GM23248 (cell line): ENCODE measurements around the gene PAFAH1B2. TPM values are rescaled to one million over a fixed set of nuclear protein-coding genes. Genes with fewer than 3 reads are reported as not detected.
"Not testable (repeated sequence)": the region's sequence is repeated elsewhere in the genome, so short reads cannot be mapped to it uniquely, and the experiment has no call there.

ENCODE experiments used
- DNase-seq: peaks from one replicate; pipeline ENCODE4 v3.0.0-alpha.2; 2015
- H2AFZ ChIP-seq: fragments of 200-600 bp; sonication (generic); 2 replicates; pipeline ENCODE4 v1.6.1; 2016; ENCODE audit warnings: antibody characterized with exemption
- H3F3A ChIP-seq: fragments of 200-600 bp; sonication (generic); 2 replicates; pipeline ENCODE4 v1.6.1; 2016; ENCODE audit warnings: mild to moderate bottlenecking, antibody characterized with exemption, mixed run types; ENCODE audit not compliant: insufficient read depth
- H3K27ac ChIP-seq: fragments of 200-600 bp; sonication (generic); 2 replicates; pipeline ENCODE4 v1.5.1; 2016; ENCODE audit warnings: mild to moderate bottlenecking
- H3K27me3 ChIP-seq: fragments of 200-600 bp; sonication (generic); replicated peaks from 2 replicates; pipeline ENCODE4 v1.6.1; 2016; ENCODE audit warnings: mild to moderate bottlenecking; ENCODE audit not compliant: insufficient read depth
- H3K36me3 ChIP-seq: fragments of 200-600 bp; sonication (generic); 2 replicates; pipeline ENCODE4 v1.6.1; 2016; ENCODE audit warnings: low read depth, mild to moderate bottlenecking
- H3K4me1 ChIP-seq: fragments of 200-600 bp; sonication (generic); 2 replicates; pipeline ENCODE4 v1.6.1; 2016; ENCODE audit warnings: mild to moderate bottlenecking; ENCODE audit not compliant: insufficient read depth
- H3K4me2 ChIP-seq: fragments of 200-600 bp; sonication (generic); one replicate; pipeline ENCODE4 v1.6.1; 2016; ENCODE audit warnings: mild to moderate bottlenecking; ENCODE audit not compliant: unreplicated experiment
- H3K4me3 ChIP-seq: fragments of 200-600 bp; sonication (generic); 2 replicates; pipeline ENCODE4 v1.5.1; 2016; ENCODE audit warnings: mild to moderate bottlenecking
- H3K79me2 ChIP-seq: fragments of 200-600 bp; sonication (generic); 2 replicates; pipeline ENCODE4 v1.6.1; 2016; ENCODE audit warnings: mild to moderate bottlenecking; ENCODE audit not compliant: insufficient read depth
- H3K9ac ChIP-seq: fragments of 200-600 bp; sonication (generic); 2 replicates; pipeline ENCODE4 v1.6.1; 2016; ENCODE audit warnings: mild to moderate bottlenecking
- H3K9me2 ChIP-seq: fragments of 200-600 bp; sonication (generic); 2 replicates; pipeline ENCODE4 v1.6.1; 2016; ENCODE audit warnings: mixed run types, mild to moderate bottlenecking, moderate library complexity; ENCODE audit not compliant: insufficient read depth
- H3K9me3 ChIP-seq: fragments of 200-600 bp; sonication (generic); one replicate; pipeline ENCODE4 v1.6.1; 2017; ENCODE audit warnings: low read depth
- H4K20me1 ChIP-seq: fragments of 200-600 bp; sonication (generic); 2 replicates; pipeline ENCODE4 v1.6.0; 2016; ENCODE audit not compliant: insufficient read depth
- EZH2 ChIP-seq: fragments of 200-600 bp; sonication (generic); IDR thresholded peaks from 2 replicates; pipeline ENCODE4 v1.6.1; 2018; ENCODE audit warnings: antibody characterized with exemption, mild to moderate bottlenecking; ENCODE audit not compliant: insufficient read depth, poor library complexity, severe bottlenecking
- EZH2phosphoT487 ChIP-seq: fragments of 200-600 bp; sonication (generic); IDR thresholded peaks from 2 replicates; pipeline ENCODE4 v1.6.1; 2018; ENCODE audit warnings: antibody characterized with exemption, moderate library complexity, mild to moderate bottlenecking, low read depth; ENCODE audit not compliant: insufficient read depth
- WGBS, 2 experiments: methylation state at CpG; one replicate each; pipeline ENCODE4 v1.1.6; 2015 to 2017; ENCODE audit warnings: low lambda C conversion rate in 2 of 2, low coverage in 1 of 2; ENCODE audit errors: missing lambda C conversion rate in 2 of 2; 5-methylcytosine and 5-hydroxymethylcytosine counted together
- in situ Hi-C: fragments of 300-500 bp; cut with MboI; formaldehyde crosslinking; loops from 2 replicates; pipeline ENCODE4 v1.15.0; 2020
- polyA plus RNA-seq: library from polyadenylated mRNA; unstranded; fragments of >200 nt; fragmentation: Nextera tagmentation; extraction: Ambion mirVana; gene quantifications from 2 replicates; pipeline ENCODE4 v1.2.1, GENCODE V29; 2016
- total RNA-seq: library from RNA; depleted of rRNA; stranded (reverse); fragments of >200 nt; shearing (Covaris generic); gene quantifications from 2 replicates; pipeline ENCODE4 v1.2.3, GENCODE V29; 2014

Gene PAFAH1B2
- total and polyA plus RNA-seq, 2 experiments from 2014 or later: 116 to 140 TPM

DNA sequence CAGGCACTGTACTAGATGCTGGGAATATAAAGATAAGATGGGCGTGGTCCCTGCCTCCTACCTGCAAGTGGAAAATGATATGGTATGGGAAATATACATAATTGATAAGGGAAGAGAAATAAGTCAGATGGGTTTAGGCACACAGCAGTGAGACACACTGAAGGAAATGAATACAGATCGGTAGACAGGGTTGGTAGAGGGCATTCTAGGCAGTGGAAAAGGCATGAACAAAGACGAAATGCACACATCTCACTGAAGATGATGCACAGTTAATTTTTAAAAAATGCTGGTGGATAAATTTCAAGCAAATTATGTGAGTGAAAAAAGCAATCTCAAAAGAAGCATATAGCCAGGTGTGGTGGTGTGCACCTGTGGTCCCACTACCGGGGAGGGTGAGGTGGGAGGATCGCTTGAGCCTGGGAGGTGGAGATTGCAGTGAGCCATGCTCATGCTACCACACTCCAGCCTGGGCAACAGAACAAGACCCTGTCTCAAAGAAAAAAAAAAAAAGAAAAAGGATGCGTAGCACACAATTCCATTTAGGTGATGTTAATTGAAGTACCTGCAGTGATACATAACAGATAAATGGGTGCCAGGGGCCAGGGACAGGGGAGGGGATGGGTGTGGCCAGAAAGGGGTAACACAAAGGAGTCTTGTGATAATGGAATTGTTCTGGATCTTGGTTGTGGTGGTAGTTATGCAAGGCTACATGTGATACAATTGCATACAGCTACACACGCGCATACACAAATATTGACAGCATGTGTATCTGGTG, 65.5 kb downstream of the PAFAH1B2 start:
- Histone ChIP-seq H3K36me3 (peaks cover 19% of the 10 kb centered on the region), H3F3A (peaks cover 39% of the 10 kb centered on the region)
- H3K4me2 ChIP-seq, H3K27me3 ChIP-seq, H4K20me1 ChIP-seq, DNase-seq, H3K9me2 ChIP-seq, H3K9me3 ChIP-seq, in situ Hi-C loops, H2AFZ ChIP-seq, H3K9ac ChIP-seq, H3K27ac ChIP-seq, H3K4me3 ChIP-seq, H3K79me2 ChIP-seq, H3K4me1 ChIP-seq: not testable (repeated sequence)
- 84 to 86% methylated on average over 8 of the region's 8 CpGs for WGBS, 2 experiments

- Histone ChIP-seq H3K27ac (no peak overlapping the region), H2AFZ (no peak overlapping the region), H3K9me2 (no peaks in the 10 kb centered on the region), H3F3A (peaks cover 28% of the 10 kb centered on the region), H3K9ac (no peak overlapping the region), H3K27me3 (no peaks in the 10 kb centered on the region), H3K4me3 (no peak overlapping the region), H3K4me1 (no peaks in the 10 kb centered on the region), H4K20me1 (no peaks in the 10 kb centered on the region), H3K4me2 (no peak overlapping the region), H3K36me3 (peaks cover 15% of the 10 kb centered on the region; the same call in 1 of the 2 replicates), H3K9me3 (no peaks in the 10 kb centered on the region), H3K79me2 (no peaks in the 10 kb centered on the region)
- no peak for DNase-seq
- TF ChIP-seq EZH2 (no peak), EZH2phosphoT487 (no peak)
- 89 to 91% methylated on average over 3 of the region's 3 CpGs for WGBS, 2 experiments
- in situ Hi-C loops: no loop called here
These were observed 66.5 kb downstream of the PAFAH1B2 start for GRCh38 chr11:117210620-117211019.

DNA sequence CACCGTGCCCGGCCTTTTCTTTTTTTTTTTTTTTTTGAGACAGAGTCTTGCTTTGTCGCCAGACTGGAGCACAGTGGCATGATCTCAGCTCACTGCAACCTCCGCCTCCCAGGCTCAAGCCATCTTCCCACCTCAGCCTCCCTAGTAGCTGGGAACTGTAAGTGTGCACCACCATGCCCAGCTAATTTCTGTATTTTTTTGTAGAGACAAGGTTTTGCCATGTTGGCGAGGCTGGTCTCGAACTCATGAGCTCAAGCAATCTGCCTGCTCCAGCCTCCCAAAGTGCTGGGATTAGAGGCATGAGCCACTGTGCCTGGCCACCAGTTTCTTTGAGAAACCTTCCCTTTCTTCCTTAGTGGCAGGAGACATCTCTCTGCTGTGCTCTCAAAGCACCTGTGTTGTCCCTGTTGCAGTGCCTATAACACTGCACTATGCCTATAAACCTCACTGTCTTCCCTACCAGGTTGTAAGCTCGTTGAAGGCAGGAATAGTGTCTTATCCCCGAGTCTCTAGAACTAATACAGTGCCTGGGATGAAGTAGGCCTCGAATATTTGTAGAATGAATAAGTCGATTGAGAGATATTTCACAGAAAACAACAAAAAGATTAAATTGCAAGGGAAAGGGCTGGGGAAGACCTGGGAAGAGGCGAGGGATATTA, 68.7 kb downstream of the PAFAH1B2 start:
- WGBS, 2 experiments: 90 to 94% methylated on average over 11 of the region's 11 CpGs
- Histone ChIP-seq H3K9me3 (no peaks in the 10 kb centered on the region), H3K79me2 (no peaks in the 10 kb centered on the region), H3K4me1 (no peaks in the 10 kb centered on the region), H3F3A (peaks cover 28% of the 10 kb centered on the region), H3K9me2 (no peaks in the 10 kb centered on the region), H3K27ac (no peak overlapping the region), H3K36me3 (peaks cover 29% of the 10 kb centered on the region; the same call in 1 of the 2 replicates), H2AFZ (no peak overlapping the region), H3K4me3 (no peak overlapping the region), H3K9ac (no peak overlapping the region), H3K4me2 (no peak overlapping the region), H3K27me3 (no peaks in the 10 kb centered on the region), H4K20me1 (no peaks in the 10 kb centered on the region)
- DNase-seq: no peak
- in situ Hi-C loops: no loop called here
- TF ChIP-seq EZH2phosphoT487 (no peak), EZH2 (no peak)

DNA sequence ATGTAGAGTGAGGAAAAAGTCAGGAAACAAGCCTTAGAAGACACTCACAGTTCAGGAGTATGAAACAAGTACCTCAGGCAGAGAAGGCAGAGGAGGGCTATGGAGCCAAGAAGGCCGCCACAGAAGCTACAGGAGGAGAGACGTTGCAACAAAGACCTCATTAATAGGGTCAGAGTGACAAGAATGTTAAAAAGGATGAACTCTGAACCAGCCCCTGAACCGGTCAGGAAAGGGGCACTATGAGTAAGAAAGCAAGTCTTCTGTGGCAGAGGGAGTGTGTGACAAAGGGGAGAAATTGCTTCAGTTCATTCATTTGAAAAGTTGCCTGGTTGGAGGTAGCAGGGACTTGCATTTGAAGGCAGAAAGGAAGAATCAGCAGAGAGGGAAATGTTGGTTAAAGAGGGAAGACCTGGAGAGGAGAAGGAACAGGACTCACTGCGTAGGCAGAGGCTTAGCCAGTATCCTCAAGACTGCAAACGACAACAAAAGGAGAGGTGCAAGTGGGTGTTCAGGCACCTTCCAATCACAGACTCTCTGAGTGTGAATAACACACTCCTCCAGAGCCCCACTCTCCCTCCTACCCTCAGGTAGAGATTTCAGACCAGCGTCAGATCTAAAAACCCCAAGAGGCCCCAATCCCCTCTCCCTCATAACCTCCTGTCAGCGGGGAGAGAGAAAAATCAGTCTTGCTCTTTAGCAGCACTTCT, 70.5 kb downstream of the PAFAH1B2 start:
- in situ Hi-C loops: no loop called here
- no peak overlapping the region for H3K9ac ChIP-seq
- H2AFZ ChIP-seq: no peak overlapping the region
- H3K79me2 ChIP-seq: no peaks in the 10 kb centered on the region
- no peaks in the 10 kb centered on the region for H3K9me2 ChIP-seq
- TF ChIP-seq EZH2 (no peak), EZH2phosphoT487 (no peak)
- H3K36me3 ChIP-seq: peaks cover 45% of the 10 kb centered on the region; the same call in 1 of the 2 replicates
- no peaks in the 10 kb centered on the region for H3K27me3 ChIP-seq
- H4K20me1 ChIP-seq: no peaks in the 10 kb centered on the region
- no peak overlapping the region for H3K27ac ChIP-seq
- H3K9me3 ChIP-seq: no peaks in the 10 kb centered on the region
- 94 to 98% methylated on average over 7 of the region's 7 CpGs for WGBS, 2 experiments
- peaks cover 24% of the 10 kb centered on the region for H3F3A ChIP-seq
- H3K4me2 ChIP-seq: no peak overlapping the region
- no peak overlapping the region for H3K4me3 ChIP-seq
- DNase-seq: no peak
- no peaks in the 10 kb centered on the region for H3K4me1 ChIP-seq
